PC-3 (cell line): ENCODE data around the gene DNAJB1. TPM values are rescaled to one million over a fixed set of nuclear protein-coding genes. Genes with fewer than 3 reads are reported as not detected.

ENCODE experiments used
- ATAC-seq: fragments of 200-7000 bp; cut with Tn5 transposase; 2 replicates; pipeline ENCODE4 v1.9.1; 2020; ENCODE audit warnings: mild to moderate bottlenecking, moderate library complexity
- BruUV-seq: library from RNA; stranded (reverse); fragments of 400-500 nt; replicated peaks from 2 replicates; lab custom pipeline; 2021; lab: Mats Ljungman, UMichigan
- CTCF ChIA-PET: fragments of 300-600 bp; sonication (Branson Sonifier 250); formaldehyde crosslinking; loops from one replicate; lab custom pipeline; 2022; ENCODE audit warnings: antibody characterized with exemption; lab: Charles Lee
- POLR2A ChIA-PET: fragments of 300-600 bp; sonication (Branson Sonifier 250); formaldehyde crosslinking; loops from one replicate; lab custom pipeline; 2022; ENCODE audit warnings: antibody characterized with exemption; ENCODE audit not compliant: unreplicated experiment; lab: Charles Lee
- DNase-seq: peaks from one replicate; pipeline ENCODE4 v3.0.0-alpha.2; 2015
- H2AFZ ChIP-seq: fragments of 300-600 bp; sonication (generic); 2 replicates; pipeline ENCODE4 v1.6.0; 2016; ENCODE audit warnings: antibody characterized with exemption, low read length
- H3F3A ChIP-seq: fragments of 300-600 bp; sonication (generic); one replicate; pipeline ENCODE4 v1.6.0; 2017; ENCODE audit warnings: antibody characterized with exemption, low read length, control low read depth, mild to moderate bottlenecking; ENCODE audit not compliant: unreplicated experiment
- H3K27ac ChIP-seq: fragments of 300-600 bp; sonication (generic); 2 replicates; pipeline ENCODE4 v1.5.1; 2016; ENCODE audit warnings: mild to moderate bottlenecking, low read length
- H3K27me3 ChIP-seq: fragments of 300-600 bp; sonication (generic); 2 replicates; pipeline ENCODE4 v1.6.1; 2016; ENCODE audit warnings: low read length, mixed read lengths
- H3K36me3 ChIP-seq: fragments of 300-600 bp; sonication (generic); 2 replicates; pipeline ENCODE4 v1.6.1; 2016; ENCODE audit warnings: low read depth, mixed run types, low read length, mixed read lengths
- H3K4me1 ChIP-seq: fragments of 300-600 bp; sonication (generic); 2 replicates; pipeline ENCODE4 v1.5.1; 2016; ENCODE audit warnings: low read length; ENCODE audit not compliant: insufficient read depth
- H3K4me2 ChIP-seq: fragments of 300-600 bp; sonication (generic); 2 replicates; pipeline ENCODE4 v1.6.0; 2016; ENCODE audit warnings: low read length
- H3K4me3 ChIP-seq: fragments of 300-600 bp; sonication (generic); 2 replicates; pipeline ENCODE4 v1.5.1; 2016; ENCODE audit warnings: mild to moderate bottlenecking, low read length, mixed read lengths
- H3K79me2 ChIP-seq: fragments of 300-600 bp; sonication (generic); 2 replicates; pipeline ENCODE4 v1.6.1; 2017; ENCODE audit warnings: low read length, mixed read lengths
- H3K9ac ChIP-seq: fragments of 300-600 bp; sonication (generic); 2 replicates; pipeline ENCODE4 v1.6.0; 2016; ENCODE audit warnings: mild to moderate bottlenecking, low read length
- H3K9me2 ChIP-seq: fragments of 300-600 bp; sonication (generic); replicated peaks from 2 replicates; pipeline ENCODE4 v1.6.1; 2016; ENCODE audit warnings: mixed run types, low read length, mixed read lengths
- H3K9me3 ChIP-seq: fragments of 300-600 bp; sonication (generic); 2 replicates; pipeline ENCODE4 v1.6.1; 2016; ENCODE audit warnings: low read length, mixed read lengths
- H4K20me1 ChIP-seq: fragments of 300-600 bp; sonication (generic); 2 replicates; pipeline ENCODE4 v1.6.1; 2016; ENCODE audit warnings: low read length, mixed read lengths
- CTCF ChIP-seq: fragments of 300-600 bp; sonication (generic); conservative IDR thresholded peaks from 2 replicates; pipeline ENCODE4 v1.5.1; 2017; ENCODE audit warnings: antibody characterized with exemption, low read depth, mild to moderate bottlenecking, low read length
- EZH2 ChIP-seq: fragments of 300-600 bp; sonication (generic); IDR thresholded peaks from one replicate; pipeline ENCODE4 v1.6.1; 2017; ENCODE audit warnings: antibody characterized with exemption, mild to moderate bottlenecking, low read length; ENCODE audit not compliant: unreplicated experiment
- EZH2phosphoT487 ChIP-seq: fragments of 300-600 bp; sonication (generic); IDR thresholded peaks from 2 replicates; pipeline ENCODE4 v1.6.1; 2018; ENCODE audit warnings: mild to moderate bottlenecking, antibody characterized with exemption, low read length, borderline replicate concordance
- intact Hi-C: fragments of 100-400 bp; cut with micrococcal nuclease; formaldehyde crosslinking; loops from 2 replicates; pipeline ENCODE4 v1.9.0; 2023
- microRNA-seq: library from miRNA; unstranded; fragments of <30 nt; microRNA quantifications from one replicate; pipeline ENCODE4 v1.1.0, GENCODE V29; 2020; ENCODE audit not compliant: unreplicated experiment
- total RNA-seq: library from RNA; depleted of rRNA; stranded (reverse); fragments of >200 nt; gene quantifications from 2 replicates; pipeline ENCODE4 v1.2.3, GENCODE V29; 2014; rRNA removed

DNAJB1 gene
- total RNA-seq, 1 experiment from 2014 or later = 167 TPM

GRCh38 chr19:14467391-14467790 lies 50.8 kb downstream of the DNAJB1 start:
- Histone ChIP-seq H3K9me3 (no peaks in the 10 kb centered on the region), H3K36me3 (peaks cover 39% of the 10 kb centered on the region), H3K79me2 (no peaks in the 10 kb centered on the region), H3K27ac (no peak overlapping the region), H3K4me1 (peaks cover 1% of the 10 kb centered on the region; the same call in 1 of the 2 replicates), H2AFZ (no peak overlapping the region), H3K4me3 (no peak overlapping the region), H4K20me1 (no peaks in the 10 kb centered on the region), H3K4me2 (no peak overlapping the region), H3K27me3 (no peaks in the 10 kb centered on the region), H3F3A (no peaks in the 10 kb centered on the region), H3K9me2 (no peaks in the 10 kb centered on the region), H3K9ac (no peak overlapping the region)
- BruUV-seq = no TSS peak
- ATAC-seq (no peak), DNase-seq (no peak)
- CTCF ChIA-PET = interaction anchor here (0.5 to 1.0 kb wide), 4 partner anchors 33 to 119 kb away, joined by 3 to 7 read pairs (median 4); no protein-coding TSS in a partner anchor
- TF ChIP-seq EZH2phosphoT487 (no peak), EZH2 (no peak), CTCF (no peak)
- POLR2A ChIA-PET = no interaction called here
- intact Hi-C loops = no loop called here

Small RNA genes within 50 kb of the gene (microRNA-seq; reads per million reads assigned to microRNA genes)
- gene MIR639 = not detected

Other genes with a start within 250 kb of the DNAJB1 start
- gene ADGRE5, start 137.0 kb downstream of the DNAJB1 start, total RNA-seq = 105 and 120 TPM in 2 replicates
- gene DDX39A, start 99.1 kb downstream of the DNAJB1 start, total RNA-seq = 308 and 311 TPM in 2 replicates
- gene PKN1, start 85.1 kb downstream of the DNAJB1 start, total RNA-seq = 186 and 238 TPM in 2 replicates
- gene PTGER1, start 43.0 kb downstream of the DNAJB1 start, total RNA-seq = 2.2 and 2.4 TPM in 2 replicates
- 538 and 671 TPM in 2 replicates for gene GIPC1, start 22.3 kb downstream of the DNAJB1 start, total RNA-seq
- 144 and 145 TPM in 2 replicates for gene TECR, start 11.2 kb upstream of the DNAJB1 start, total RNA-seq
- gene NDUFB7, start 53.7 kb upstream of the DNAJB1 start, total RNA-seq = 1,095 and 1,098 TPM in 2 replicates
- gene CLEC17A, start 64.7 kb upstream of the DNAJB1 start, total RNA-seq = not detected in 2 replicates
- gene ADGRE3, start 156.4 kb upstream of the DNAJB1 start, total RNA-seq = not detected in 2 replicates
- gene ZNF333, start 171.7 kb upstream of the DNAJB1 start, total RNA-seq = 6.2 and 11.6 TPM in 2 replicates